HepG2 (cell line): ENCODE data around the gene SF3A2. TPM values are rescaled to one million over a fixed set of nuclear protein-coding genes. Genes with fewer than 3 reads are reported as not detected.
A peak's percentile ranks its signal among the peaks of the same experiment; 100 is the strongest.

Source experiments
- ASH2L ChIP-seq: fragments of 300-600, 200-600 bp; sonication (generic); IDR thresholded peaks from 2 replicates; pipeline ENCODE4 v1.7.0; 2017; ENCODE audit warnings: low read depth, mild to moderate bottlenecking, moderate library complexity, mixed read lengths, low read length; ENCODE audit not compliant: insufficient read length
- KAT2B ChIP-seq: fragments of 150-350 bp; IDR thresholded peaks from 2 replicates; pipeline ENCODE4 v1.6.1; 2014; ENCODE audit warnings: low read depth, low read length, borderline replicate concordance
- KLF6 ChIP-seq: IDR thresholded peaks from 2 replicates; pipeline ENCODE4 v1.8.0; 2016; ENCODE audit warnings: missing biosample characterization, missing genetic modification reagents
- RBFOX2 ChIP-seq: fragments of 200-400 bp; formaldehyde crosslinking; IDR thresholded peaks from 2 replicates; pipeline ENCODE4 v1.6.1; 2017; ENCODE audit warnings: low read depth, mild to moderate bottlenecking, low read length
- SOX6 ChIP-seq, 2 experiments: fragments of 450-650 bp in 1 of 2; sonication (generic) in 1 of 2; formaldehyde crosslinking in 1 of 2; IDR thresholded peaks; 2 replicates each; pipeline versions ENCODE4 v1.4.0 to v1.6.1; 2017 to 2020; ENCODE audit warnings: antibody characterized with exemption in 1 of 2, mild to moderate bottlenecking in 1 of 2, missing genetic modification reagents in 1 of 2
- SRSF9 ChIP-seq: fragments of 200-400 bp; formaldehyde crosslinking; IDR thresholded peaks from 2 replicates; pipeline ENCODE4 v1.6.1; 2018; ENCODE audit warnings: borderline replicate concordance, mild to moderate bottlenecking, low read depth, low read length; ENCODE audit not compliant: insufficient read depth, poor library complexity, severe bottlenecking
- TARDBP ChIP-seq: sonication (generic); formaldehyde crosslinking; IDR thresholded peaks from 2 replicates; pipeline ENCODE4 v1.8.0; 2022; ENCODE audit warnings: mild to moderate bottlenecking, missing genetic modification reagents
- TOPORS ChIP-seq: sonication (generic); formaldehyde crosslinking; IDR thresholded peaks from 2 replicates; pipeline ENCODE4 v1.8.0; 2023; ENCODE audit warnings: mild to moderate bottlenecking, missing genetic modification reagents
- ZNF670 ChIP-seq: sonication (generic); formaldehyde crosslinking; IDR thresholded peaks from 2 replicates; pipeline ENCODE4 v1.8.0; 2022; ENCODE audit warnings: mild to moderate bottlenecking, missing genetic modification reagents, borderline replicate concordance
- ZNF749 ChIP-seq: sonication (generic); formaldehyde crosslinking; IDR thresholded peaks from 2 replicates; pipeline ENCODE4 v1.8.0; 2022; ENCODE audit warnings: mild to moderate bottlenecking, missing genetic modification reagents, moderate library complexity, borderline replicate concordance
- ZNF777 ChIP-seq: sonication (generic); formaldehyde crosslinking; IDR thresholded peaks from 2 replicates; pipeline ENCODE4 v1.4.0; 2020; ENCODE audit warnings: missing genetic modification reagents
- ZNF841 ChIP-seq: sonication (generic); formaldehyde crosslinking; IDR thresholded peaks from 2 replicates; pipeline ENCODE4 v1.8.1; 2023; ENCODE audit warnings: missing genetic modification reagents, borderline replicate concordance
- polyA plus RNA-seq, 8 experiments: library from polyadenylated mRNA; depleted of rRNA in 3 of 8; stranded (reverse) in 7 of 8; unstranded in 1 of 8; fragments of >200 nt; fragmentation: Illumina TruSeq in 4 of 8; extraction: Trizol in 4 of 8; gene quantifications; 2 replicates each; pipeline versions ENCODE4 v1.2.1 to v1.2.3, GENCODE V29; 2011 to 2016; ENCODE audit warnings: low read depth in 4 of 8, missing spikeins in 1 of 8, mixed read lengths in 1 of 8; ENCODE audit not compliant: insufficient read depth in 1 of 8
- total RNA-seq, 5 experiments: library from RNA; depleted of rRNA; stranded (reverse); fragments of >200 nt; fragmentation: Illumina TruSeq; extraction: Trizol; gene quantifications; 2 replicates each; pipeline ENCODE4 v1.2.3, GENCODE V29; 2016; ENCODE audit warnings: low read depth in 1 of 5
- TF ChIP-seq, protein P1 (sequence below): sonication (generic); formaldehyde crosslinking; IDR thresholded peaks from 2 replicates; pipeline ENCODE4 v1.5.0; 2020; ENCODE audit warnings: mild to moderate bottlenecking, missing genetic modification reagents, borderline replicate concordance
- TF ChIP-seq, protein P2 (sequence below): IDR thresholded peaks from 2 replicates; pipeline ENCODE4 v1.6.1; 2012; ENCODE audit warnings: low read depth, low read length, improper control_type of control experiment
- TF ChIP-seq, protein P3 (sequence below): sonication (generic); formaldehyde crosslinking; IDR thresholded peaks from 2 replicates; pipeline ENCODE4 v1.5.0; 2020; ENCODE audit warnings: mild to moderate bottlenecking, missing genetic modification reagents
- TF ChIP-seq, protein P4 (sequence below): sonication (generic); formaldehyde crosslinking; IDR thresholded peaks from 2 replicates; pipeline ENCODE4 v1.5.0; 2020; ENCODE audit warnings: mild to moderate bottlenecking, missing genetic modification reagents

The SF3A2 gene
- total and polyA plus RNA-seq, 2 of the 13 experiments (the other 11 are each of a cell fraction or from before 2014, with no cell fraction given): 8.6 to 8.8 TPM

DNA sequence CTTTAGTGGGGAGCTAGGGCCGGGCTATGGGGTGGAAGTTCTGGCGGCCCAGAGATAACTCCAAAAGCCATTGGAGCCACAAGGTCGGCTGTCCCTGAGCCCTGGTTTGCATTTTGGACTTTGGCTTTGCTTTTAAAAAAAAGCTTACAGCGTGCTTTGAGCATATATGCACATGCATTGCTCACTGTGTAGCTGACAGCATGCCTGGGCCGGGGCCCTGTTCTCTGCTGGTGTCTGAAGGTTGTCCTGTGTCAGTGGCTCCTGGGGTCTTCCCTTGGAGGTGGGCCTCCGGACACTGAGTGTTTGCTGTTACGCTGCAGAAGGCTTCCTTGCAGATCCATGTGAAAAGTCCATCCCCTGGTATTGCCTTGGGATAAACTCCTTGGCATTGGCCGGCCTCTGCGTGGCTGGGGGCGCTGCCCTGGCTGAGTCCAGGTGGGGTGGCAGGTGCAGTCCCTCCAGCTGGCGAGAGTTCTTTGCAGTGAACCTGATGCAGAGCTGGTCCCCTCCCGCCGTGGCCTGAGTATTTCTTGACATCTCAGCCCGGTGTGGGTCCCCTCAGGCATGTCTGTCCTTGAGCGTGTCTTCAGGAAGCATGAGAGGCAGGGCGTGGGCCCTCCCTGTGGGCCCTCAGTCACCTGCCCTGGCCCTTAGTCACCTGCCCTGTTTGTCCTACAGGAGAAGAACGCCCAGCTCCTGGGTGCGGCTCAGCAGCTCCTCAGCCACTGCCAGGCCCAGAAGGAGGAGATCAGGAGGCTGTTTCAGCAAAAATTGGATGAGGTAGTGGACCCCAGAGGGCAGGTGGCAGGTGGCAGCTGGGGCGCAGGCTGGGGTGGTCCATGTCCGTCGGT is 23.5 kb upstream of the SF3A2 start (continued):
- TF ChIP-seq, protein P1, sequence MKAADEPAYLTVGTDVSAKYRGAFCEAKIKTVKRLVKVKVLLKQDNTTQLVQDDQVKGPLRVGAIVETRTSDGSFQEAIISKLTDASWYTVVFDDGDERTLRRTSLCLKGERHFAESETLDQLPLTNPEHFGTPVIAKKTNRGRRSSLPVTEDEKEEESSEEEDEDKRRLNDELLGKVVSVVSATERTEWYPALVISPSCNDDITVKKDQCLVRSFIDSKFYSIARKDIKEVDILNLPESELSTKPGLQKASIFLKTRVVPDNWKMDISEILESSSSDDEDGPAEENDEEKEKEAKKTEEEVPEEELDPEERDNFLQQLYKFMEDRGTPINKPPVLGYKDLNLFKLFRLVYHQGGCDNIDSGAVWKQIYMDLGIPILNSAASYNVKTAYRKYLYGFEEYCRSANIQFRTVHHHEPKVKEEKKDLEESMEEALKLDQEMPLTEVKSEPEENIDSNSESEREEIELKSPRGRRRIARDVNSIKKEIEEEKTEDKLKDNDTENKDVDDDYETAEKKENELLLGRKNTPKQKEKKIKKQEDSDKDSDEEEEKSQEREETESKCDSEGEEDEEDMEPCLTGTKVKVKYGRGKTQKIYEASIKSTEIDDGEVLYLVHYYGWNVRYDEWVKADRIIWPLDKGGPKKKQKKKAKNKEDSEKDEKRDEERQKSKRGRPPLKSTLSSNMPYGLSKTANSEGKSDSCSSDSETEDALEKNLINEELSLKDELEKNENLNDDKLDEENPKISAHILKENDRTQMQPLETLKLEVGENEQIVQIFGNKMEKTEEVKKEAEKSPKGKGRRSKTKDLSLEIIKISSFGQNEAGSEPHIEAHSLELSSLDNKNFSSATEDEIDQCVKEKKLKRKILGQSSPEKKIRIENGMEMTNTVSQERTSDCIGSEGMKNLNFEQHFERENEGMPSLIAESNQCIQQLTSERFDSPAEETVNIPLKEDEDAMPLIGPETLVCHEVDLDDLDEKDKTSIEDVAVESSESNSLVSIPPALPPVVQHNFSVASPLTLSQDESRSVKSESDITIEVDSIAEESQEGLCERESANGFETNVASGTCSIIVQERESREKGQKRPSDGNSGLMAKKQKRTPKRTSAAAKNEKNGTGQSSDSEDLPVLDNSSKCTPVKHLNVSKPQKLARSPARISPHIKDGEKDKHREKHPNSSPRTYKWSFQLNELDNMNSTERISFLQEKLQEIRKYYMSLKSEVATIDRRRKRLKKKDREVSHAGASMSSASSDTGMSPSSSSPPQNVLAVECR: peak; percentile 83
- peak; percentile 91; the same call in 1 of the 2 replicates for TF ChIP-seq TOPORS
- TF ChIP-seq, protein P2, sequence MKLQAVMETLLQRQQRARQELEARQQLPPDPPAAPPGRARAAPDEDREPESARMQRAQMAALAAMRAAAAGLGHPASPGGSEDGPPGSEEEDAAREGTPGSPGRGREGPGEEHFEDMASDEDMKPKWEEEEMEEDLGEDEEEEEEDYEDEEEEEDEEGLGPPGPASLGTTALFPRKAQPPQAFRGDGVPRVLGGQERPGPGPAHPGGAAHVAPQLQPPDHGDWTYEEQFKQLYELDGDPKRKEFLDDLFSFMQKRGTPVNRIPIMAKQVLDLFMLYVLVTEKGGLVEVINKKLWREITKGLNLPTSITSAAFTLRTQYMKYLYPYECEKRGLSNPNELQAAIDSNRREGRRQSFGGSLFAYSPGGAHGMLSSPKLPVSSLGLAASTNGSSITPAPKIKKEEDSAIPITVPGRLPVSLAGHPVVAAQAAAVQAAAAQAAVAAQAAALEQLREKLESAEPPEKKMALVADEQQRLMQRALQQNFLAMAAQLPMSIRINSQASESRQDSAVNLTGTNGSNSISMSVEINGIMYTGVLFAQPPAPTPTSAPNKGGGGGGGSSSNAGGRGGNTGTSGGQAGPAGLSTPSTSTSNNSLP: no peak
- TF ChIP-seq SRSF9: no peak
- peak; percentile 88 for TF ChIP-seq TARDBP
- TF ChIP-seq KAT2B: no peak
- TF ChIP-seq RBFOX2: no peak
- peak; percentile 63; the same call in 1 of the 2 replicates for TF ChIP-seq ZNF777 (CRISPR knock-in tag)
- peak; percentile 88; the same call in 1 of the 2 replicates for TF ChIP-seq ZNF749
- TF ChIP-seq ZNF841: no peak
- TF ChIP-seq ZNF670 (CRISPR knock-in tag): no peak
- TF ChIP-seq, protein P3, sequence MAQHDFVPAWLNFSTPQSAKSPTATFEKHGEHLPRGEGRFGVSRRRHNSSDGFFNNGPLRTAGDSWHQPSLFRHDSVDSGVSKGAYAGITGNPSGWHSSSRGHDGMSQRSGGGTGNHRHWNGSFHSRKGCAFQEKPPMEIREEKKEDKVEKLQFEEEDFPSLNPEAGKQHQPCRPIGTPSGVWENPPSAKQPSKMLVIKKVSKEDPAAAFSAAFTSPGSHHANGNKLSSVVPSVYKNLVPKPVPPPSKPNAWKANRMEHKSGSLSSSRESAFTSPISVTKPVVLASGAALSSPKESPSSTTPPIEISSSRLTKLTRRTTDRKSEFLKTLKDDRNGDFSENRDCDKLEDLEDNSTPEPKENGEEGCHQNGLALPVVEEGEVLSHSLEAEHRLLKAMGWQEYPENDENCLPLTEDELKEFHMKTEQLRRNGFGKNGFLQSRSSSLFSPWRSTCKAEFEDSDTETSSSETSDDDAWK (CRISPR knock-in tag): no peak
- TF ChIP-seq ASH2L: no peak
- TF ChIP-seq KLF6: 0 out of 2 replicates have a peak, but pooled peaks have one; percentile 49
- no peak for TF ChIP-seq SOX6 (IDR thresholded peaks at IDR 0.05)
- peak; percentile 40 for TF ChIP-seq SOX6 (CRISPR knock-in tag; IDR thresholded peaks at IDR 0.05)
- TF ChIP-seq, protein P4, sequence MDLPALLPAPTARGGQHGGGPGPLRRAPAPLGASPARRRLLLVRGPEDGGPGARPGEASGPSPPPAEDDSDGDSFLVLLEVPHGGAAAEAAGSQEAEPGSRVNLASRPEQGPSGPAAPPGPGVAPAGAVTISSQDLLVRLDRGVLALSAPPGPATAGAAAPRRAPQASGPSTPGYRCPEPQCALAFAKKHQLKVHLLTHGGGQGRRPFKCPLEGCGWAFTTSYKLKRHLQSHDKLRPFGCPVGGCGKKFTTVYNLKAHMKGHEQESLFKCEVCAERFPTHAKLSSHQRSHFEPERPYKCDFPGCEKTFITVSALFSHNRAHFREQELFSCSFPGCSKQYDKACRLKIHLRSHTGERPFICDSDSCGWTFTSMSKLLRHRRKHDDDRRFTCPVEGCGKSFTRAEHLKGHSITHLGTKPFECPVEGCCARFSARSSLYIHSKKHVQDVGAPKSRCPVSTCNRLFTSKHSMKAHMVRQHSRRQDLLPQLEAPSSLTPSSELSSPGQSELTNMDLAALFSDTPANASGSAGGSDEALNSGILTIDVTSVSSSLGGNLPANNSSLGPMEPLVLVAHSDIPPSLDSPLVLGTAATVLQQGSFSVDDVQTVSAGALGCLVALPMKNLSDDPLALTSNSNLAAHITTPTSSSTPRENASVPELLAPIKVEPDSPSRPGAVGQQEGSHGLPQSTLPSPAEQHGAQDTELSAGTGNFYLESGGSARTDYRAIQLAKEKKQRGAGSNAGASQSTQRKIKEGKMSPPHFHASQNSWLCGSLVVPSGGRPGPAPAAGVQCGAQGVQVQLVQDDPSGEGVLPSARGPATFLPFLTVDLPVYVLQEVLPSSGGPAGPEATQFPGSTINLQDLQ (CRISPR knock-in tag): no peak
